Naive thymus-derived CD4-positive, alpha-beta T cell (primary cell): ENCODE measurements around the gene CAB39L. TPM values are rescaled to one million over a fixed set of nuclear protein-coding genes. Genes with fewer than 3 reads are reported as not detected.

ENCODE experiments used
- ATAC-seq: fragments of 150-1000 bp; cut with Tn5 transposase; 2 replicates; pipeline ENCODE4 v1.10.0; 2021; ENCODE audit warnings: mild to moderate bottlenecking, moderate library complexity
- CTCF ChIA-PET: fragments of 350-600 bp; sonication (Branson Sonifier 250); formaldehyde crosslinking; loops from one replicate; lab custom pipeline; 2021; ENCODE audit warnings: antibody characterized with exemption; lab: Charles Lee
- POLR2A ChIA-PET: fragments of 350-600 bp; sonication (Branson Sonifier 250); formaldehyde crosslinking; loops from one replicate; lab custom pipeline; 2021; ENCODE audit warnings: antibody characterized with exemption, inconsistent platforms; lab: Charles Lee
- DNase-seq, 9 donors: peaks; one replicate each; pipeline versions ENCODE4 v3.0.0 to v3.0.0-alpha.2; 2020 to 2022; ENCODE audit warnings: mixed read lengths in 1 of 9
- H3K27ac ChIP-seq: one replicate; pipeline ENCODE4 v1.7.0; 2013; ENCODE audit warnings: mild to moderate bottlenecking, low read depth, low read length, moderate library complexity
- H3K27me3 ChIP-seq, 2 donors: one replicate each; pipeline ENCODE4 v1.7.0; 2013; ENCODE audit warnings: low read length in 2 of 2, mild to moderate bottlenecking in 2 of 2, moderate library complexity in 2 of 2; ENCODE audit not compliant: control insufficient read depth in 2 of 2, insufficient read depth in 2 of 2
- H3K36me3 ChIP-seq, 3 experiments: 1 replicate in 2 of 3; 2 replicates in 1 of 3; pipeline ENCODE4 v1.7.0; 2013; ENCODE audit warnings: low read length in 3 of 3, mild to moderate bottlenecking in 3 of 3, moderate library complexity in 1 of 3; ENCODE audit not compliant: insufficient read depth in 3 of 3, control insufficient read depth in 2 of 3
- H3K4me1 ChIP-seq, 2 donors: one replicate each; pipeline ENCODE4 v1.7.0; 2013; ENCODE audit warnings: low read length in 2 of 2, mild to moderate bottlenecking in 2 of 2, moderate library complexity in 1 of 2; ENCODE audit not compliant: control insufficient read depth in 2 of 2, insufficient read depth in 2 of 2
- H3K4me3 ChIP-seq: 2 replicates; pipeline ENCODE4 v1.7.0; 2013; ENCODE audit warnings: mild to moderate bottlenecking, low read length
- H3K9me3 ChIP-seq, 3 experiments: 1 replicate in 2 of 3; 2 replicates in 1 of 3; pipeline ENCODE4 v1.7.0; 2013; ENCODE audit warnings: low read length in 3 of 3; ENCODE audit not compliant: control insufficient read depth in 2 of 3
- H3K27ac Mint-ChIP-seq, 9 donors: one replicate each; pipeline ENCODE4 v1.8.0; 2020 to 2022; ENCODE audit warnings: mixed read lengths in 9 of 9, mild to moderate bottlenecking in 8 of 9, moderate library complexity in 5 of 9, inconsistent platforms in 2 of 9
- H3K27me3 Mint-ChIP-seq, 5 donors: one replicate each; pipeline ENCODE4 v1.8.0; 2021 to 2022; ENCODE audit warnings: mixed read lengths in 5 of 5, mild to moderate bottlenecking in 1 of 5
- H3K36me3 Mint-ChIP-seq, 5 donors: one replicate each; pipeline ENCODE4 v1.8.0; 2020 to 2022; ENCODE audit warnings: mixed read lengths in 5 of 5, mild to moderate bottlenecking in 3 of 5, inconsistent platforms in 1 of 5
- H3K4me1 Mint-ChIP-seq, 7 donors: one replicate each; pipeline ENCODE4 v1.8.0; 2020 to 2022; ENCODE audit warnings: mixed read lengths in 7 of 7, mild to moderate bottlenecking in 3 of 7, inconsistent platforms in 1 of 7
- H3K4me3 Mint-ChIP-seq, 10 donors: one replicate each; pipeline ENCODE4 v1.8.0; 2020 to 2022; ENCODE audit warnings: mild to moderate bottlenecking in 10 of 10, mixed read lengths in 10 of 10, moderate library complexity in 6 of 10, inconsistent platforms in 2 of 10
- H3K9me3 Mint-ChIP-seq, 11 donors: one replicate each; pipeline ENCODE4 v1.8.0; 2020 to 2022; ENCODE audit warnings: mixed read lengths in 11 of 11, mild to moderate bottlenecking in 4 of 11, inconsistent platforms in 1 of 11, moderate library complexity in 1 of 11
- intact Hi-C, 2 donors: fragments of 100-400 bp; cut with micrococcal nuclease; formaldehyde crosslinking; loops; one replicate each; pipeline ENCODE4 v1.15.1; 2023
- polyA plus RNA-seq, 2 donors: library from polyadenylated mRNA; unstranded; fragments of 300-500 nt; fragmentation: Illumina TruSeq; gene quantifications; one replicate each; pipeline ENCODE4 v1.2.3, GENCODE V29; 2021
- total RNA-seq, 6 experiments: library from RNA in 5 of 6; stranded (reverse) in 5 of 6; gene quantifications; 1 replicate in 5 of 6; 2 replicates in 1 of 6; pipeline ENCODE4 v1.2.3 and lab custom pipeline; 2021 to 2026

The CAB39L gene
- total and polyA plus RNA-seq, 7 experiments from 2014 or later, result 2.9 to 5.9 (median 4.6) TPM

DNA sequence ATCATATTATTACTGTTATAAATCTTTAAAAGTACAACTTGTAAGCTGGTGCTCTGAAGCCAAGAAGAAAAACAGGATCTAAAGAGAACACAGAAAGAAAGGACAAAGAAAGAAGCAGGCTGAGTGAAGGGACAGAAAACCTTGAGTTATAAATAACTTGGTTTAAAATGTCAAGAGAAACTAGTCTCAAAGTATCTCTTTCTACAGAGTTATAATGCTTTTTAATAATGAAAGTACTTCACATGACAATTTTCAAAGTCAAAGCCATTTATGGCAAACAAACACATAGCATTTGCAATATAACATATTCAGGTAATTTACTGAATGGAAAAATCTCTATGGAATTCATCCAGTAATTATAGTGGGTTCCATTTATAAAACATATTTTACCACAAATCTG, 33.4 kb downstream of the CAB39L start:
- DNase-seq (no peak), ATAC-seq (no peak)
- Mint-ChIP-seq H3K36me3 (peaks cover 0 to 21% (median 5%) of the 10 kb centered on the region in 5 donors), H3K9me3 (peaks cover 0 to 12% (median 6%) of the 10 kb centered on the region in 11 donors), H3K4me3 (no peak overlapping the region), H3K27ac (no peak overlapping the region), H3K27me3 (no peaks in the 10 kb centered on the region), H3K4me1 (no peaks in the 10 kb centered on the region)
- Histone ChIP-seq H3K4me3 (no peak overlapping the region), H3K27me3 (no peaks in the 10 kb centered on the region), H3K27ac (no peak overlapping the region), H3K4me1 (no peaks in the 10 kb centered on the region), H3K36me3 (no peaks in the 10 kb centered on the region), H3K9me3 (no peaks in the 10 kb centered on the region)
- CTCF ChIA-PET, result no interaction called here
- POLR2A ChIA-PET, result no interaction called here
- intact Hi-C loops, result no loop called here

DNA sequence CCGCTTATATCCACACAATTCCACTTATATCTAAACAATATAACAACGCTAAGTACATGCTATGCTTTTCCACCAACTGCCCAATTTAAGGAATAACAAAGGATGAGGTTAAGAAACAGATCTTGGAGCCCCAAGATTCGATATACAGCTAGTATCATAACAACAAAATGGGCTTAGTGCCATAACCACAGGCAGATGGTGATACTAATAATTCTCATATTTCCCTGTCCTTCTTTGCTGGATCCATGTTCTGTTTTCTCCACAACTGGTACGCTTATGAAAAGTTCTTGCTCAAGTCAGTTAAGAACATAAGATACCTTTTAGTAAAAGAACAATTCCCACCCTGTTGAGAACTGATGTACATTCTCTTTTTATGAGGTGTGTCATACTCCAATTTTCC, 33.9 kb downstream of the CAB39L start:
- no peak overlapping the region for H3K27ac ChIP-seq
- no peaks in the 10 kb centered on the region for H3K36me3 ChIP-seq
- H3K9me3 Mint-ChIP-seq, result peaks cover under 1 to 16% (median 11%) of the 10 kb centered on the region in 11 donors
- H3K4me3 ChIP-seq, result no peak overlapping the region
- ChIA-PET POLR2A (no interaction called here), CTCF (no interaction called here)
- no peaks in the 10 kb centered on the region for H3K27me3 ChIP-seq
- H3K27me3 Mint-ChIP-seq, result no peaks in the 10 kb centered on the region
- intact Hi-C loops, result no loop called here
- H3K27ac Mint-ChIP-seq, result no peak overlapping the region
- DNase-seq (no peak), ATAC-seq (no peak)
- no peaks in the 10 kb centered on the region for H3K4me1 Mint-ChIP-seq
- no peak overlapping the region for H3K4me3 Mint-ChIP-seq
- H3K36me3 Mint-ChIP-seq, result peaks cover 0 to 25% (median 8%) of the 10 kb centered on the region in 5 donors
- H3K9me3 ChIP-seq, result peaks cover 0 to under 1% (median 0%) of the 10 kb centered on the region in 3 experiments
- no peaks in the 10 kb centered on the region for H3K4me1 ChIP-seq

DNA sequence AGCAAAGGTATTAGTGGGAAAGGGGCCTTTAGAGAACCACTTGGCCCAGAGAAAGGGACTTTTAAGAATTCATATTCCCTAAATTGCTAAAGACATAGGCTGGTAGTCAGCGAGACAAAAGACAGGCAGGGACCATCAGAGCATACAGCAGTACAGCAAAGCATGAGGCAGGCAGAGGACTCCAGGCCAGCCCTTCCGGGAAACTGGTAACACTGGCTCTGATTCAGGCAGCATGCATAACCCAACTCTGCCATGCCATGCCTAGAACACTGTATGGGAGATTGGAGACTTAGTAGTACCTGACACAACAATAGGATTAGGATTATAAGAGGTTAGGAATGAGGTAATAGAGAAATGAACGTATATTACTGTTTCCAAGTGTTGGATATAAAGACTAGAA, 34.9 kb downstream of the CAB39L start:
- Histone ChIP-seq H3K9me3 (peaks cover 0 to 8% (median 7%) of the 10 kb centered on the region in 3 experiments), H3K36me3 (no peaks in the 10 kb centered on the region), H3K4me1 (no peaks in the 10 kb centered on the region), H3K27me3 (no peaks in the 10 kb centered on the region), H3K4me3 (no peak overlapping the region), H3K27ac (no peak overlapping the region)
- peaks cover 0 to 35% (median 18%) of the 10 kb centered on the region in 5 donors for H3K36me3 Mint-ChIP-seq
- no peak for DNase-seq
- ChIA-PET POLR2A (no interaction called here), CTCF (no interaction called here)
- no peak overlapping the region for H3K27ac Mint-ChIP-seq
- peaks cover 0 to 2% (median 0%) of the 10 kb centered on the region in 5 donors for H3K27me3 Mint-ChIP-seq
- no peak overlapping the region for H3K4me3 Mint-ChIP-seq
- no peaks in the 10 kb centered on the region for H3K4me1 Mint-ChIP-seq
- H3K9me3 Mint-ChIP-seq, result peaks cover 4 to 26% (median 21%) of the 10 kb centered on the region in 11 donors
- intact Hi-C loops, result no loop called here
- no peak for ATAC-seq

DNA sequence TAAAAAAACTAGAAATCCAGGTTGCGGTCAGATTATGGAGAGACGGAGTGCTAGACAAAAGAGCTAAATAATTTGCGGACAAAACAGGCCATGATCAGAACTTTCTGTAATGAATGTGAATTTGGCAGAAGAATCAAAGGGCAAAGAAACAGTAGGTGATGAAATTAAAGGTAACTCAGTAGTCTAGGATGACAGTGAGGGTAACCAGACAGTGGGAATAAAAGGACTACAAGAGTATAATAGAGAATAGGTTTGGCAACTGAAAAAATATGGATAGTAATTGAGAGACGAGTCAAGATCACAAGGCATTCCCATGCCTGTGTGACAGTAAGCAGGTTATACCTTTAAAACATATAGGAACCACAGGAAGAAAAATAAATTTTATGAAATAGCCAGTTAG, 35.9 kb downstream of the CAB39L start:
- ChIA-PET POLR2A (no interaction called here), CTCF (no interaction called here)
- Mint-ChIP-seq H3K36me3 (peaks cover 0 to 39% (median 28%) of the 10 kb centered on the region in 5 donors), H3K27me3 (peaks cover 0 to 2% (median 0%) of the 10 kb centered on the region in 5 donors), H3K4me1 (no peaks in the 10 kb centered on the region), H3K9me3 (peaks cover 9 to 36% (median 21%) of the 10 kb centered on the region in 11 donors), H3K4me3 (no peak overlapping the region), H3K27ac (no peak overlapping the region)
- intact Hi-C loops, result no loop called here
- no peak for DNase-seq
- ATAC-seq, result no peak
- peaks cover 0 to 9% (median 8%) of the 10 kb centered on the region in 3 experiments for H3K9me3 ChIP-seq
- H3K27me3 ChIP-seq, result no peaks in the 10 kb centered on the region
- no peak overlapping the region for H3K4me3 ChIP-seq
- H3K27ac ChIP-seq, result no peak overlapping the region
- no peaks in the 10 kb centered on the region for H3K36me3 ChIP-seq
- no peaks in the 10 kb centered on the region for H3K4me1 ChIP-seq

DNA sequence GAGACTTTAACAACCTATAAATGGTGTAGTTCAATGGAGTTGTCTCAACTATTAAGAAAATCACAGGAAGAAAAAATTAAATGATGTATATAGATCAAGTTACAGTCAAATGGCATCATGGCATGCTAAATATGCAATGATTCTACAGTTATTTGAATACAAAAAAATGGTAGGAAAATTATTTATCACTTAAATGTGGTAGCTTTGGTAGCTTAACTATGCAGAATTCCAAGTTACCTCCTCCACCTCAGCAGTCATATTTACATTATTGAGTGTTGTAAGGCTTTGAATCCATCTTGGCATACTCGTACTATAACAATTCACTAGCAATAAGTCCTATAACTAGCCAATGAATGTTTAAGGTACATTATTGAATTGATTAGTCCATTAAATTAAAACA, 36.8 kb downstream of the CAB39L start:
- Mint-ChIP-seq H3K36me3 (peaks cover 0 to 34% (median 28%) of the 10 kb centered on the region in 5 donors), H3K27ac (no peak overlapping the region), H3K4me3 (no peak overlapping the region), H3K4me1 (no peaks in the 10 kb centered on the region), H3K9me3 (peaks cover 9 to 36% (median 21%) of the 10 kb centered on the region in 11 donors), H3K27me3 (peaks cover 0 to 2% (median 0%) of the 10 kb centered on the region in 5 donors)
- Histone ChIP-seq H3K9me3 (peaks cover 0 to 9% (median 8%) of the 10 kb centered on the region in 3 experiments), H3K27ac (no peak overlapping the region), H3K36me3 (no peaks in the 10 kb centered on the region), H3K27me3 (no peaks in the 10 kb centered on the region), H3K4me1 (no peaks in the 10 kb centered on the region), H3K4me3 (no peak overlapping the region)
- ChIA-PET POLR2A (no interaction called here), CTCF (no interaction called here)
- ATAC-seq (no peak), DNase-seq (no peak)
- intact Hi-C loops, result no loop called here

DNA sequence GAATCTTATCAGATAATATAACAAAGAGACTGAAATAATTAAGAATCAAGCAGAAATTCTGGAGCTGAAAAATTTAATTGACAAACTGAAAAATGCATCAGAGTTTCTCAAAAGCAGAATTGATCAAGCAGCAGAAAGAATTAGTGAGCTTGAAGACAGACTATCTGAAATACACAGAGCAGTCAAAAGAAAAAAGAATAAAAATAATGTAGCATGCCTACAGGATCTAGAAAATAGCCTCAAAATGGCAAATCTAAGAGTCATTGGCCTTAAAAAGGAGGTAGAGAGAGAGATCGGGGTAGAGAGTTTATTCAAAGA, 39.2 kb downstream of the CAB39L start:
- Mint-ChIP-seq H3K36me3 (peaks cover 0 to 34% (median 28%) of the 10 kb centered on the region in 5 donors), H3K9me3 (peaks cover 9 to 36% (median 21%) of the 10 kb centered on the region in 11 donors), H3K27me3 (peaks cover 0 to 2% (median 0%) of the 10 kb centered on the region in 5 donors), H3K4me3 (no peak overlapping the region), H3K27ac (no peak overlapping the region), H3K4me1 (peaks cover 0 to 2% (median 0%) of the 10 kb centered on the region in 7 donors)
- Histone ChIP-seq H3K4me3 (no peak overlapping the region), H3K27ac (no peak overlapping the region), H3K9me3 (peaks cover 0 to 9% (median 8%) of the 10 kb centered on the region in 3 experiments), H3K27me3 (no peaks in the 10 kb centered on the region), H3K36me3 (no peaks in the 10 kb centered on the region), H3K4me1 (no peaks in the 10 kb centered on the region)
- POLR2A ChIA-PET, result no interaction called here
- ATAC-seq (no peak), DNase-seq (no peak)
- intact Hi-C loops, result no loop called here
- CTCF ChIA-PET, result no interaction called here

DNA sequence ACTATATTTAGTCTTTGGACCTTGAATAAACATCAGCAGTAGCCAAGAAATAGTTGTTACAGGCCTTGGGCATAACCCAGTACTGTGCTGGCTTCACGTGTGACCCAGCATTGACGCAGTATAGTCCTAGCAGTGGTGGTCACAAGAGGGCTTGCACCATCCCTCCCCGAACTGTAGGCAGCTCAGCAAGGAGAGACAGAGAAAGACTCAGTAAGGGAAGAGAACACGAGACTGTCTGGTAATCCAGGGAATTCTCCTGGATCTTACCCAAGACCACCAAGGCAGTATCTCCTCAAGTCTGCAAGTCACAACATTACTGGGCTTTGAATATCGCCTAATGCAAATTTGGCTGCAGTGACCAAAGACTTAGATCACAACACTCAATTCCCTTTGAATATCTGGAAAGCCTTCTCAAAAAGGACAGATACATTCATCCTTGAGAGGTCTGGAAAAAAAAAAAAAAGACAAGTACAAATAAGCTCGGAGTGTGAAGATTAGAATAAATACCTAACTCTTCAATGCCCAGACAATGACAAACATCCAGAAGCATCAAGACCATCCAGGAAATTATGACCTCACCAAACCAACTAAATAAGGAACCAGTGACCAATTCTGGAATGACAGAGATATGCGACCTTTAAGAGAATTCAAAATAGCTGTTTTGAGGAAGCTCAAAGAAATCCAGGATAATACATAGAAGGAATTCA, 39.7 kb downstream of the CAB39L start:
- H3K4me3 Mint-ChIP-seq, result no peak overlapping the region
- ChIA-PET POLR2A (no interaction called here), CTCF (no interaction called here)
- peaks cover 0 to 2% (median 0%) of the 10 kb centered on the region in 5 donors for H3K27me3 Mint-ChIP-seq
- H3K9me3 Mint-ChIP-seq, result peaks cover 9 to 36% (median 21%) of the 10 kb centered on the region in 11 donors
- Histone ChIP-seq H3K4me3 (no peak overlapping the region), H3K27ac (no peak overlapping the region), H3K36me3 (no peaks in the 10 kb centered on the region), H3K27me3 (no peaks in the 10 kb centered on the region), H3K9me3 (peaks cover 0 to 9% (median 8%) of the 10 kb centered on the region in 3 experiments), H3K4me1 (no peaks in the 10 kb centered on the region)
- H3K36me3 Mint-ChIP-seq, result peaks cover 0 to 34% (median 28%) of the 10 kb centered on the region in 5 donors
- no peak overlapping the region for H3K27ac Mint-ChIP-seq
- DNase-seq, result no peak
- intact Hi-C loops, result no loop called here
- no peak for ATAC-seq
- H3K4me1 Mint-ChIP-seq, result peaks cover 0 to 2% (median 0%) of the 10 kb centered on the region in 7 donors
